ENCODE measurements around the gene SZT2. TPM values are rescaled to one million over a fixed set of nuclear protein-coding genes. Genes with fewer than 3 reads are reported as not detected.

The SZT2 gene
- total RNA-seq, 1 donor from 2014 or later: 24.8 TPM

DNA sequence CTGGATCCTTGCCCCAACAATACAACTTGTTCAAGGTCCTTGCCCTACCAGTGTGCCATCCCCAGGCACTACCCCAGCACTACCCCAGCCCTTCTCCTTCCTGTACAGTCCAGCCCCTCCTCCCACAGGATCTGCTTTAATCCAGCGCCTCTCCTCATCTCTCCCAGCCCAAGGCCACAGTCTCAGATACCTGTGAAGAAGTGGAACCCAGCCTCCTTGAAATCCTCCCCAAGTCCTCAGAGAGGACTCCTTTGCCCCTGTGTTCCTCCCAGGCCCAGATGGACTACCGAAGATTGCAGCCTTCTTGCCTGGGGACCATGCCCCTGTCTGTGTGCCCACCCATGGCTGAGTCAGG lies 37.4 kb upstream of the SZT2 start:
- DNase-seq: no peak
- no peak for TF ChIP-seq CTCF (IDR thresholded peaks at IDR 0.05; ENCODE audit: borderline replicate concordance)
- Histone ChIP-seq H3K4me1 (peaks cover 26% of the 10 kb centered on the region), H3K27ac (replicated peaks) (no peak overlapping the region), H3K27me3 (ENCODE audit: low read depth) (no peaks in the 10 kb centered on the region), H3K9me3 (replicated peaks) (no peaks in the 10 kb centered on the region), H3K4me3 (no peak overlapping the region), H3K36me3 (no peaks in the 10 kb centered on the region)
- intact Hi-C loops (cut with micrococcal nuclease): no loop called here

DNA sequence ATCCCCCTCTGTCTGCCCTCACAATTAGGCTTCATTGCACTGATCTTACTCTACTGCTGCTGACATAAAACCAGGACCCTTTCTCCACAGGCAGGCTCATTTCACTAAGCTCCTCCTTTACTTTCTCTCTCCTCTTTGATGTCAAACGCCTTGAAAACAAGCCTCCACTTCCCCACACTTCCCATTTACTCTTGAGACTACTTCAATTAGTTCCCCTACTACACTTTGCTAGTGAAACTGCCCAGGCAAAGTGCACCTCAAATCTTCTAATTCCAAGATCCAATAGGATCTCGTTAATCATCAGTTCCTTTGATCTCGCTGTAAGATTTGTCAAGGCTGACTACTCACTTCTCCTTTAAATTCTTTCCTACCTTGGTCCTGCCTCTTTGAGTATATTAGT lies 36.8 kb upstream of the SZT2 start:
- Histone ChIP-seq H3K9me3 (replicated peaks) (no peaks in the 10 kb centered on the region), H3K36me3 (no peaks in the 10 kb centered on the region), H3K4me1 (peaks cover 29% of the 10 kb centered on the region), H3K27me3 (ENCODE audit: low read depth) (no peaks in the 10 kb centered on the region), H3K4me3 (no peak overlapping the region), H3K27ac (replicated peaks) (no peak overlapping the region)
- intact Hi-C loops (cut with micrococcal nuclease): no loop called here
- DNase-seq: no peak
- no peak for TF ChIP-seq CTCF (IDR thresholded peaks at IDR 0.05; ENCODE audit: borderline replicate concordance)

DNA sequence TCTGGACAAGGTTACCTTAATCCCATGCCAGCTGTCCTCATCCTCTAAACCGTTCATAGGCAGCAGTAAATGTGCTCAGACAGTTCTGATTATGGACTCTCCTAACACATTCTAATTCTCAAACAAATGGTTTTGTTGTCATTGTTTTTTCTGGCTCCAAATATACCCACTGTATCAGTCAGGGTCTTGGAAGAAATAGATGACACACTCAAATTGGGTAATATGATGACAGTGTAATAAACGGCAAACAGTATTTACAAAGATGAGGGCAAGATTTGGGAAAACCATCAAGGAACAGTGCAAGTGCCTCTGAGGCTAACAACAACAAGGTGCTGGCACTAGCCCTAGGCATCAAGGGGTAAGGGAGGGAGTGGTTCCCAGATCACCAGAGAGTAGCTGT lies 35.2 kb upstream of the SZT2 start:
- Histone ChIP-seq H3K9me3 (replicated peaks) (no peaks in the 10 kb centered on the region), H3K27me3 (ENCODE audit: low read depth) (no peaks in the 10 kb centered on the region), H3K4me3 (no peak overlapping the region), H3K27ac (replicated peaks) (no peak overlapping the region), H3K4me1 (peaks cover 27% of the 10 kb centered on the region), H3K36me3 (no peaks in the 10 kb centered on the region)
- DNase-seq: no peak
- intact Hi-C loops (cut with micrococcal nuclease): no loop called here
- TF ChIP-seq CTCF (IDR thresholded peaks at IDR 0.05; ENCODE audit: borderline replicate concordance): no peak

GRCh38 chr1:43354936-43355335 lies 34.8 kb upstream of the SZT2 start:
- Histone ChIP-seq H3K9me3 (replicated peaks) (no peaks in the 10 kb centered on the region), H3K36me3 (no peaks in the 10 kb centered on the region), H3K27ac (replicated peaks) (no peak overlapping the region), H3K27me3 (ENCODE audit: low read depth) (no peaks in the 10 kb centered on the region), H3K4me1 (peaks cover 24% of the 10 kb centered on the region), H3K4me3 (no peak overlapping the region)
- intact Hi-C loops (cut with micrococcal nuclease): no loop called here
- no peak for DNase-seq
- TF ChIP-seq CTCF (IDR thresholded peaks at IDR 0.05; ENCODE audit: borderline replicate concordance): no peak

DNA sequence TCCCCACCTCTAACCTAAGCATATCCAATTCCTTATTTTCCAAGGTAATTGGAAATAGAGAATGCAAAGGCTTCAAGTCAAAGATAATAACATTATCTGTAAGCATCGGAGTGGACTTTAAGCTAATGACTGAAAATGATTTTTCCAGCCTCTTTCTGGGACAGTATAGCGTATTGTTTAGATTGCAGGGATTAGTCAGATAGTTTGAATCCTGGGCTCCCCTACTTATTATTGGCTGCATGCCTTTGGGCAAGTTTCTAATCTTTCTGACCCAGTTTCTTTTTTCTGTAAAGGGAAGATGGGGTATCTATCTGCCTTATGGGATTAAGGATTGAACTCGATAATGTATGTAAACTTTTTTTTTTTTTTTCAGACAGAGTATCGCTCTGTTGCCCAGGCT lies 32.4 kb upstream of the SZT2 start:
- no peaks in the 10 kb centered on the region for H3K27me3 ChIP-seq (ENCODE audit: low read depth)
- H3K4me1 ChIP-seq: peaks cover 19% of the 10 kb centered on the region
- H3K4me3 ChIP-seq: no peak overlapping the region
- intact Hi-C loops (cut with micrococcal nuclease): no loop called here
- H3K36me3 ChIP-seq: peaks cover 15% of the 10 kb centered on the region
- no peaks in the 10 kb centered on the region for H3K9me3 ChIP-seq (replicated peaks)
- no peak for DNase-seq
- H3K27ac ChIP-seq (replicated peaks): no peak overlapping the region
- TF ChIP-seq CTCF (IDR thresholded peaks at IDR 0.05; ENCODE audit: borderline replicate concordance): no peak

All from left ventricle myocardium inferior (tissue), 1 donor.